NCI-H345 treated with DMSO at 0.1 percent for 48 hours (cell line): Measurements from ENCODE around the gene GTSE1.

ENCODE experiments used
- DNase-seq: peaks from one replicate; lab custom pipeline; 2025; ENCODE audit not compliant: unreplicated experiment; lab: John Stamatoyannopoulos, UW

The GTSE1 gene

DNA sequence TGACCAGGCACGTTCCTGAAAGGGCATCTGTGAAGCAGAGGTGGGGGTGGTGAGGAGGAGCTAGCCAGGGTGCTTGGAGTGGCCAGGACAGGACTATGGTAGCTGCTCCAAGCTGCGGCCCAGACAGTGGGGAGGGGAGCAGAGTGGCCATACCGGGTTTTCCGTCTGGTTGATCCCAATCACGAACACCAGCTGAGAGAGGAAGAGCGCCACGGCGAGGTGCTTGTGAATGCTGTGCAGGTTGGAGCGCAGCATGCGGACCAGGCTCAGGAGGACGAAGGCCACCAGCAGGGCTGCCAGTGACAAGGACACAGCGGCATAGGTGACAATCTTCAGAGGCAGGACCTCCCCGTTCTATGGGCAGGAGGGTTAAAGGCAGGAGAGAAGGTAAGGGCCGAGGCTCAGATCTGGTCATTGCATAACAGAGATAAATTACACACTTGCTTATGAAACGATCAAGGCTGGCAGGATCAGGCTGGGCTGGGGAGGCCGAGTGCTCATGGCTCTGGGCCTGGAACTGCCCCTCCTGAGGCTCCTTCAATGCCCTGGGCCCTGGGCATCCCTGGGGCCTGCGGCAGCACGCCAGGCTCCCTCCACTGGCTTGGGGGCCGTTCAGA lies 80.3 kb downstream of the GTSE1 start:
- DNase-seq, result no peak

DNA sequence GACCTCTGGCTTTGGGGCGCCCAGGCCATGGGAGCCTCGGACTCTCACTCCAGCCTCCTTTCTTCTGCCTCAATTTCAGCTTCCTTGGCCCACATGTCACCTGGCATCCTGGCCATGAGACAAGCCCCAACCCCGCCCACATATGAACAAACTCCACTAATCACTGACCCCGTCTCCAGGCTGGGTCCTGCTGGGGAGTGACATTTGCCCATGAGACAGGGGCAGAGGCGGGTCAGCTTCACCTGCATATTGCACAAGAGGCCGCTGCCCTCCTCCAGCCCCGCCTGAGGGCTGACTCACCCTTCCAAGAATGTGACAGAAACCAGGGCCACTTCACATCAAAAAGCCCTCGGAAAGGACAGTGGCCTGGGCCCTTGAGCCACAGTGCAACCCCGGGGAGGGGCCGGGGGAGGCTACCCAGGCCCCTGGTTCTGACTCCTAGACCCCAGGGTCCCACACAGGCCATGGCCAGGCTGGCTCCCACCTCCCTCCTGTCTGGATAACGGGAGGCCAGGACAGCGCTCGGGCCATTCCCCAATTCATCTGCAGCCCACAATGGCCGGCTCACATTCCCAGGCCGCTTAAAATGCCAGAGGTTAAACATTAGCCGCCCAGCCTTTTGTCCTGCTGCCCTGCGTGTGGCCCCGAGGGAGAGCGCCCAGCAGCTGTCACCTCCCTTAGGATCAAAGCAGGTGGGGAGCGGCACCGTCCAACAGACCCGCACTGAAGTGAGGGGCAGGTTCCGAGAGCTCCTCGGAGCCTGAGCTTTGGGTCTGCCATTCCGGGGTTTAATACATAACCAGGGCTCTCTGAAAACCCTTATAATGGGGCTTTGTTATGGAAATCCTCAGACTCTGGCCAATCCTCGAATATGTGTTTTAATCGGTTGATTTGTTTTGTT lies 81.1 kb downstream of the GTSE1 start:
- DNase-seq, result no peak

DNA sequence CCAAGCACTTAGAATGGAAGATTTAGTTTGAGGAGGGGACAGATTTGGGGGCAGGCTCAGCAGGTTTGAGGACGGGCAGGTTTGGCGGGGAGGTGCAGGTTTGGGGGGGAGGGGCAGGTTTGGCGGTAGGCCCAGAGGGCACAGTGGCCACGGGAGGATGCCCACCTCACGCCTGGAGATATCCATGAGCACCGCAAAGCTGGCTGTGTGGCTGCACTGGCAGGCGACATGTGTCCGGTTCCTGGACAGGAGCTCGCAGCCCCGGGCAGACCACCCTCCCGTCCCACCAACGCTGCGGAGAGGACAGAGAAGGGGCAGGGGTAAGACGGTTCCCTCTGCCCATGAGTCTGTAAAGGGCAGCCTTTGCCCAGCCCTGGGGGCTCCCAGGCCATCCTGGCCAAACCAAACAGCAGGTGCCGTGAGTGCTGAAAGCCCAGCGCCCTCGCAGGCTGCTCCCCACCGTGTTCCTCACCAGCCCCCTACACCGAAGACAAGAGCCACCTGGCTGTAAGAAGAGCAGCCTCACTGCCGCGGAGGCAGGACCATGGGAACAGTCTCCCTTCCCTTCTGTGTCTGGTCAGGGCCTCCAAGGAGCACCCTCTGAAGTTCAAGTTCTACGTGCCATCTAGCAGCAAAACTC lies 81.9 kb downstream of the GTSE1 start:
- DNase-seq, result no peak

DNA sequence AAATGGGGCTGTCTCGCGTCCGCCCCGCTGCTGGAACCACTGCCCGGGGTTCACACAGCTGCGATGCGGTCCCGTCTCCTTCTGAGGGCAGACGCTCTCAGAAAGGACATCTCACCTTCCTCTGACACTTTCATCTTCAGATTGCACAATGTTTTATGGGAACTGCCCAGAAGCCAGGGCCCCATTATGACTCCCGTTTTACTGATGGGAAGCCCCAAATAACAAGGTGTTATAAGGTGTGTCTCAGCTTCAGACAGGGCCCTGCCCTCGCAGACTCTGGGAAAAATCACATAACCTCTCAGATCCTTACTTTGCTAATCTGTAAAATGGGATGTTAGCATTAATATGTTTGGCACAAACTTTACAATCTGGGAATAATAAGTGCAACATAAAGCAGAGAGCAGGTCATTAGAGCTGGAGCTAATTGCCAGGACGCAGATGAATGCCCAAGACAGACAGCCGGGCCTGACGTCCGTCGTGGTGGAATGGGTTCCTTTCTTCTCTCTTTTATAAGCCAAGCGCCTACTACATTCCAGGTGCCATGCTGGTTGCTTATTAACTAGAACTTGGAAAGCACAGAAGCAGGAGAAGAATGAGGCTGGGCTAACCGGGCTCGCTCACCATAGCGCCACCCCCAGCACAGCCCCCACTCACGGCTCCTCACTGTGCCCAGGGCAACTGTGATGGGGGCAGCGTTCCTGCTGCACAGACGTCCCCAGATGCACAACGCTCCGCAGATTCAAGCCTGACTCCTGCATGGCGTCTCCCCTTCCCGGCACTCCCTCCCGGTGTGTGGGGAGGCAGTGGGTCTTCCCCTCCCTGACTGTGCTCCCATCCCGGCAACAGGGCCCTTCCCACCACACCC lies 82.6 kb downstream of the GTSE1 start:
- DNase-seq, result no peak

DNA sequence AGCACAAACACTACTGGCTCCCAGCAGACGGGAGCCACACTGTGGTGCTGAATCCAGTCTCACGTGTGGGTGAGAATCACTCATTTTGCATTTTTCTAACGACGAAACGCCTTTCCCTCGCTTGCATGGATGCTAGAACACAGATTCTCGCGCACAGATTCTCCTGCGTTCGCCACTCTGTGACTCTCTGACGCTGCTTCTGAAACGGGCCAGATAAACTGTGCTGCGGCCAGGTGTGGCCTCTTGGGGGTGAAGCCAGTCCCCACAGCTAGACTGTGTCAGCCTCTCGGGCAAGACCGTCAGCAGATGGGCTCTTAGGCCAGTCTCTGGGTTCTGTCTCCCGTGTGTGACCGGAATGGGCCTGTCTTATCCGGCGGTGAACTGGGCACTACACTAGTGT lies 83.4 kb downstream of the GTSE1 start:
- DNase-seq, result no peak
